Measurements from ENCODE around the gene FAM13A.
"Not testable (repeated sequence)": the region's sequence is repeated elsewhere in the genome, so short reads cannot be mapped to it uniquely, and the experiment has no call there.

FAM13A gene

DNA sequence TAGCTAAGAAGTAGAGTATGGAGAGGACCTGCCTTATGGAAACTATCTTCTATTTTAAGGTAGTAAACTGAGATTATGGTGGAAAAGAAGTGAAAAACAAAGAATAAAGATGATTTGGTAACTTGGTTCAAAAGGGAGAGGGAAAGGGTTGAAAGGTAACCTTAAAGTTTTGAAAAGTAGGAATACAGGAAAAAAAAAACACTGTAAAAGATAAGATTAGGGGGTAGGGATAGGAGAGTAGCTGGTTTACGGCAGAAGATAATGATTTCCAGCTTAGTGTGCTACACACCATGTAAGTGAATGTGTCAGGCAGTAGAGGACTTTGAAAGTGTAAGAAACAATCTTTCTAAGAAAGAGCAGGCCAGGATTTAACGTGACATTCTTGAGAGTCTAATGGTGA lies 35.3 kb downstream of the FAM13A start:
- H3K9ac ChIP-seq (ENCODE audit: low read length) = no peak overlapping the region
- no peak overlapping the region for H3K27ac ChIP-seq (ENCODE audit: low read depth, low read length)
- H3F3A ChIP-seq (ENCODE audit: insufficient read depth) = no peaks in the 10 kb centered on the region
- no peak overlapping the region for H3K4me2 ChIP-seq (ENCODE audit: low read depth, low read length, poor library complexity, severe bottlenecking)
- H3K9me3 ChIP-seq (ENCODE audit: insufficient read depth, low read length) = no peaks in the 10 kb centered on the region
- no peaks in the 10 kb centered on the region for H4K20me1 ChIP-seq (ENCODE audit: low read depth, low read length)
- no peaks in the 10 kb centered on the region for H3K36me3 ChIP-seq (ENCODE audit: low read length)
- no peak overlapping the region for H2AFZ ChIP-seq (ENCODE audit: low read depth, low read length, severe bottlenecking)
- no peaks in the 10 kb centered on the region for H3K9me2 ChIP-seq (replicated peaks; ENCODE audit: insufficient read depth, low read length)
- TF ChIP-seq EZH2phosphoT487 (conservative IDR thresholded peaks at IDR 0.05; ENCODE audit: low read length) = no peak
- TF ChIP-seq, protein P1, sequence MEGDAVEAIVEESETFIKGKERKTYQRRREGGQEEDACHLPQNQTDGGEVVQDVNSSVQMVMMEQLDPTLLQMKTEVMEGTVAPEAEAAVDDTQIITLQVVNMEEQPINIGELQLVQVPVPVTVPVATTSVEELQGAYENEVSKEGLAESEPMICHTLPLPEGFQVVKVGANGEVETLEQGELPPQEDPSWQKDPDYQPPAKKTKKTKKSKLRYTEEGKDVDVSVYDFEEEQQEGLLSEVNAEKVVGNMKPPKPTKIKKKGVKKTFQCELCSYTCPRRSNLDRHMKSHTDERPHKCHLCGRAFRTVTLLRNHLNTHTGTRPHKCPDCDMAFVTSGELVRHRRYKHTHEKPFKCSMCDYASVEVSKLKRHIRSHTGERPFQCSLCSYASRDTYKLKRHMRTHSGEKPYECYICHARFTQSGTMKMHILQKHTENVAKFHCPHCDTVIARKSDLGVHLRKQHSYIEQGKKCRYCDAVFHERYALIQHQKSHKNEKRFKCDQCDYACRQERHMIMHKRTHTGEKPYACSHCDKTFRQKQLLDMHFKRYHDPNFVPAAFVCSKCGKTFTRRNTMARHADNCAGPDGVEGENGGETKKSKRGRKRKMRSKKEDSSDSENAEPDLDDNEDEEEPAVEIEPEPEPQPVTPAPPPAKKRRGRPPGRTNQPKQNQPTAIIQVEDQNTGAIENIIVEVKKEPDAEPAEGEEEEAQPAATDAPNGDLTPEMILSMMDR (IDR thresholded peaks at IDR 0.05; ENCODE audit: insufficient read depth, low read length, poor library complexity, severe bottlenecking) = no peak
- H3K4me3 ChIP-seq (ENCODE audit: insufficient read depth, low read length, poor library complexity, severe bottlenecking) = no peak overlapping the region
- no peaks in the 10 kb centered on the region for H3K27me3 ChIP-seq (ENCODE audit: low read length)
- no peaks in the 10 kb centered on the region for H3K79me2 ChIP-seq (ENCODE audit: insufficient read depth, low read length)

DNA sequence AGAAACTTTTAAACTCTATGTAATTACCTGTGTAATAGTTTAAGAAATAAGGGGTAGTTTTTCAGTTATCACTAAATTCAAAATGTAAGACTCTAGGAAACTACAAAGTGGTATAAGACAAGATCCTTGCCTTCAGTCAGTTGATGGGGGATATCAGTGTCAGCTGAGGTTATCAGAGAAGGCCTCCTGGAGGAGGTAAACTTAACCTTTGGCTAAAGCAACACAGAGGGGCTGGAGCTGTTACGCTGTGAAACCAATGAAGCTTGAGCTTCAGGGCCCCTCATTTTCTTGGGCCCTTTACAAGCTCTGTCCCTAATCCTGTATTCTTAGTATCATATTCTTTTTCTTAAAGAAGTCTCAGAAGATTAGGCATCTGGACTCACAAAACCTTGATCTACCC lies 35.9 kb downstream of the FAM13A start:
- H3K27me3 ChIP-seq (ENCODE audit: low read length) = no peaks in the 10 kb centered on the region
- H3K79me2 ChIP-seq (ENCODE audit: insufficient read depth, low read length) = no peaks in the 10 kb centered on the region
- no peaks in the 10 kb centered on the region for H3K9me2 ChIP-seq (replicated peaks; ENCODE audit: insufficient read depth, low read length)
- H3K9ac ChIP-seq (ENCODE audit: low read length) = no peak overlapping the region
- H2AFZ ChIP-seq (ENCODE audit: low read depth, low read length, severe bottlenecking) = no peak overlapping the region
- no peaks in the 10 kb centered on the region for H3F3A ChIP-seq (ENCODE audit: insufficient read depth)
- H3K36me3 ChIP-seq (ENCODE audit: low read length) = no peaks in the 10 kb centered on the region
- H3K4me3 ChIP-seq (ENCODE audit: insufficient read depth, low read length, poor library complexity, severe bottlenecking) = no peak overlapping the region
- no peaks in the 10 kb centered on the region for H4K20me1 ChIP-seq (ENCODE audit: low read depth, low read length)
- no peak overlapping the region for H3K4me2 ChIP-seq (ENCODE audit: low read depth, low read length, poor library complexity, severe bottlenecking)
- no peak overlapping the region for H3K27ac ChIP-seq (ENCODE audit: low read depth, low read length)
- TF ChIP-seq, protein P1 (IDR thresholded peaks at IDR 0.05; ENCODE audit: insufficient read depth, low read length, poor library complexity, severe bottlenecking) = no peak
- no peak for TF ChIP-seq EZH2phosphoT487 (conservative IDR thresholded peaks at IDR 0.05; ENCODE audit: low read length)
- no peaks in the 10 kb centered on the region for H3K9me3 ChIP-seq (ENCODE audit: insufficient read depth, low read length)

DNA sequence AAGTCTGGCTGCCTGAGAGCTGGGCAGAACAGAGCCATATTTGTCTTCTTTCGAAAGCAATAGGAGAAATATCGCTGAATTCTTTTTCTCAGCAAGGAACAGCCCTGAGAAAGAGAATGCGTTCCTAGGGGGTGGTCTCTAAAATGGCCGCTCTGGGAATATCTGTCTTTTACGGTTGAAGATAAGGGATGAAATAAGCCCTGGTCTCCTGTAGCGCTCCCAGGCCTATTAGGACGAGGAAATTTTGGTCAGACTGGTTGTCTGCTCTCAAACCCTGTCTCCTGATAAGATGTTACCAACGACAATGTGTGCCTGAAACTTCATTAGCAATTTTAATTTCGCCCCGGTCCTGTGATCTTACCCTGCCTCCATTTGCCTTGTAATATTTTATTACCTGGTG lies 42.1 kb downstream of the FAM13A start:
- H3K9ac ChIP-seq (ENCODE audit: low read length); H3K9me2 ChIP-seq (replicated peaks; ENCODE audit: insufficient read depth, low read length); H2AFZ ChIP-seq (ENCODE audit: low read depth, low read length, severe bottlenecking); H3K27me3 ChIP-seq (ENCODE audit: low read length); H3K4me2 ChIP-seq (ENCODE audit: low read depth, low read length, poor library complexity, severe bottlenecking); H3K9me3 ChIP-seq (ENCODE audit: insufficient read depth, low read length); H3K36me3 ChIP-seq (ENCODE audit: low read length); H4K20me1 ChIP-seq (ENCODE audit: low read depth, low read length); H3K79me2 ChIP-seq (ENCODE audit: insufficient read depth, low read length); H3F3A ChIP-seq (ENCODE audit: insufficient read depth); H3K27ac ChIP-seq (ENCODE audit: low read depth, low read length); H3K4me3 ChIP-seq (ENCODE audit: insufficient read depth, low read length, poor library complexity, severe bottlenecking): not testable (repeated sequence)

DNA sequence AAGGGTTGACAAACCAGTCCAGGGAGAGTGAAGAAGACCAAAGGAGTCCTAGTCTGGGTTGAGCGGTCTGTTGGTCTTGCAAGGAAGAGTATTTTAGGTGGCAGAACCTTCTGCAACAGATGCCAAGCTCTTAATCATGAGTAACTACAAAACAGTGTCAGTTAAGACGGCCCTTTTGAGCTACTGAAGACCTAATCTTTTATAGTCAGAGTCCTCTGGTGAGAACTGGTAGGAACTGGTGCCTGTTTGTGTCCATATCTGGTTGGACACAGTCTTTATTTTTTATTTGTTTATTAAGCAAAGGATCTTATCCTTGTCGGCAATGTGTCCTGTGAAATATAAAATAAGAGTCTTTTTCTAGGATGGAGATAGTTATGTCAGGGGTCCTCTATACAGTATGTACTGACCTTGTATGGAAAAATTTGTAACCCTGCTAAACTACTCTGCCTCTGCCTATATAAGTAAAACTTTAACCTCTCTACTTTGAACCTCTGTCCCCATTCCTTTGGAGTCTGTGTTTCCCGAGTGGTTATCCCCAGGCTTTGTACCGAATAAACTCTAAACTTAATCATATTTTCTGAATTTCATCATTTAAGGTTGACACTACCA lies 47.1 kb downstream of the FAM13A start:
- TF ChIP-seq EZH2phosphoT487 (conservative IDR thresholded peaks at IDR 0.05; ENCODE audit: low read length) = no peak
- TF ChIP-seq, protein P1 (IDR thresholded peaks at IDR 0.05; ENCODE audit: insufficient read depth, low read length, poor library complexity, severe bottlenecking) = no peak
- Histone ChIP-seq H3K4me3 (ENCODE audit: insufficient read depth, low read length, poor library complexity, severe bottlenecking) (no peak overlapping the region), H3K27ac (ENCODE audit: low read depth, low read length) (no peak overlapping the region), H3K27me3 (ENCODE audit: low read length) (no peaks in the 10 kb centered on the region), H3K36me3 (ENCODE audit: low read length) (no peaks in the 10 kb centered on the region), H4K20me1 (ENCODE audit: low read depth, low read length) (no peaks in the 10 kb centered on the region), H3K4me2 (ENCODE audit: low read depth, low read length, poor library complexity, severe bottlenecking) (no peak overlapping the region), H2AFZ (ENCODE audit: low read depth, low read length, severe bottlenecking) (no peak overlapping the region), H3K9me2 (replicated peaks; ENCODE audit: insufficient read depth, low read length) (no peaks in the 10 kb centered on the region), H3K9me3 (ENCODE audit: insufficient read depth, low read length) (no peaks in the 10 kb centered on the region), H3K9ac (ENCODE audit: low read length) (no peak overlapping the region), H3K79me2 (ENCODE audit: insufficient read depth, low read length) (no peaks in the 10 kb centered on the region), H3F3A (ENCODE audit: insufficient read depth) (no peaks in the 10 kb centered on the region)
